Peyer's patch (tissue), 4 donors: Measurements from ENCODE around the gene SIPA1L3. TPM values are rescaled to one million over a fixed set of nuclear protein-coding genes. Genes with fewer than 3 reads are reported as not detected.

Source experiments
- DNase-seq, 3 donors: peaks; one replicate each; pipeline ENCODE4 v3.0.0-alpha.2; 2017 to 2019
- H3K27ac ChIP-seq, 4 donors: fragments of 200-600 bp; sonication (generic); one replicate each; pipeline ENCODE4 v1.5.1; 2016 to 2019
- H3K27me3 ChIP-seq, 2 donors: fragments of 200-600 bp; sonication (generic); one replicate each; pipeline ENCODE4 v1.5.1; 2019
- H3K36me3 ChIP-seq, 3 donors: fragments of 200-600 bp; sonication (generic); one replicate each; pipeline ENCODE4 v1.5.1; 2016 to 2019
- H3K4me1 ChIP-seq, 4 donors: fragments of 200-600 bp; sonication (generic); one replicate each; pipeline ENCODE4 v1.5.1; 2016 to 2019
- H3K4me3 ChIP-seq, 4 donors: fragments of 200-600 bp; sonication (generic); 1 replicate in 3 of 4; 2 replicates in 1 of 4; pipeline ENCODE4 v1.5.1; 2016 to 2019; ENCODE audit warnings: mild to moderate bottlenecking in 1 of 4
- H3K9me3 ChIP-seq, 4 donors: fragments of 200-600 bp; sonication (generic); one replicate each; pipeline ENCODE4 v1.5.1; 2016 to 2019; ENCODE audit warnings: mild to moderate bottlenecking in 1 of 4
- CTCF ChIP-seq, 6 experiments: fragments of 450-650 bp in 4 of 6; fragments of 200-600 bp in 2 of 6; sonication (generic) in 1 of 6; IDR thresholded peaks; one replicate each; pipeline ENCODE4 v1.5.1; 2017 to 2019; ENCODE audit warnings: antibody characterized with exemption in 6 of 6, mild to moderate bottlenecking in 3 of 6, moderate library complexity in 1 of 6
- POLR2A ChIP-seq, 2 donors: fragments of 450-650 bp; IDR thresholded peaks; one replicate each; pipeline ENCODE4 v1.5.1; 2017; ENCODE audit warnings: antibody characterized with exemption in 2 of 2, mild to moderate bottlenecking in 2 of 2, moderate library complexity in 2 of 2
- total RNA-seq, 4 donors: library from RNA; depleted of rRNA; stranded (reverse); fragments of >200 nt; gene quantifications; one replicate each; pipeline ENCODE4 v1.1.0, GENCODE V29; 2016

Gene SIPA1L3
- total RNA-seq, 4 donors from 2014 or later, result 63.5 to 304 (median 264) TPM

- no peak for DNase-seq
- peaks cover 0 to 3% (median 0%) of the 10 kb centered on the region in 3 donors for H3K36me3 ChIP-seq
- no peak for TF ChIP-seq POLR2A (IDR thresholded peaks at IDR 0.05)
- TF ChIP-seq CTCF (IDR thresholded peaks at IDR 0.05), result no peak
- no peak overlapping the region for H3K27ac ChIP-seq
- H3K4me1 ChIP-seq, result peaks cover 0 to 36% (median 6%) of the 10 kb centered on the region in 4 donors
- no peak overlapping the region for H3K4me3 ChIP-seq
- H3K9me3 ChIP-seq, result no peaks in the 10 kb centered on the region
- H3K27me3 ChIP-seq, result no peaks in the 10 kb centered on the region
Measured at GRCh38 chr19:37947778-37948177, 40.8 kb downstream of the SIPA1L3 start.

- Histone ChIP-seq H3K4me3 (no peak overlapping the region), H3K27me3 (no peaks in the 10 kb centered on the region), H3K27ac (no peak overlapping the region), H3K4me1 (peaks cover 0 to 37% (median 6%) of the 10 kb centered on the region in 4 donors), H3K36me3 (peaks cover 0 to 3% (median 0%) of the 10 kb centered on the region in 3 donors), H3K9me3 (no peaks in the 10 kb centered on the region)
- TF ChIP-seq CTCF (IDR thresholded peaks at IDR 0.05) (no peak), POLR2A (IDR thresholded peaks at IDR 0.05) (no peak)
- DNase-seq, result no peak
Measured at GRCh38 chr19:37948362-37948761, 41.4 kb downstream of the SIPA1L3 start.

- Histone ChIP-seq H3K4me1 (peaks cover 0 to 25% (median 2%) of the 10 kb centered on the region in 4 donors), H3K27me3 (no peaks in the 10 kb centered on the region), H3K9me3 (no peaks in the 10 kb centered on the region), H3K36me3 (peaks cover 0 to 3% (median 0%) of the 10 kb centered on the region in 3 donors), H3K4me3 (no peak overlapping the region), H3K27ac (no peak overlapping the region)
- TF ChIP-seq CTCF (IDR thresholded peaks at IDR 0.05) (no peak), POLR2A (IDR thresholded peaks at IDR 0.05) (no peak)
- no peak for DNase-seq
Measured at GRCh38 chr19:37950471-37951175, 43.6 kb downstream of the SIPA1L3 start.

- no peak overlapping the region for H3K4me3 ChIP-seq
- no peaks in the 10 kb centered on the region for H3K9me3 ChIP-seq
- peaks cover 0 to 3% (median 0%) of the 10 kb centered on the region in 3 donors for H3K36me3 ChIP-seq
- DNase-seq, result no peak
- TF ChIP-seq CTCF (IDR thresholded peaks at IDR 0.05) (no peak), POLR2A (IDR thresholded peaks at IDR 0.05) (no peak)
- H3K27ac ChIP-seq, result peak overlapping the region in 1 of 4 donors; percentile 31
- peaks cover 0 to 19% (median 2%) of the 10 kb centered on the region in 4 donors for H3K4me1 ChIP-seq
- no peaks in the 10 kb centered on the region for H3K27me3 ChIP-seq
Measured at GRCh38 chr19:37951816-37952210, 44.8 kb downstream of the SIPA1L3 start.

- DNase-seq, result no peak
- Histone ChIP-seq H3K27me3 (no peaks in the 10 kb centered on the region), H3K36me3 (peaks cover 0 to 3% (median 0%) of the 10 kb centered on the region in 3 donors), H3K9me3 (no peaks in the 10 kb centered on the region), H3K4me3 (no peak overlapping the region), H3K4me1 (peaks cover 0 to 19% (median 2%) of the 10 kb centered on the region in 4 donors), H3K27ac (no peak overlapping the region)
- TF ChIP-seq CTCF (IDR thresholded peaks at IDR 0.05) (no peak), POLR2A (IDR thresholded peaks at IDR 0.05) (no peak)
Measured at GRCh38 chr19:37953171-37953917, 46.3 kb downstream of the SIPA1L3 start.
